ENCODE results near the gene ADGRD1. TPM values are rescaled to one million over a fixed set of nuclear protein-coding genes. Genes with fewer than 3 reads are reported as not detected.

Gene ADGRD1
- total RNA-seq, 1 donor from 2014 or later: 1.7 TPM

GRCh38 chr12:130952171-130952954, 1.3 kb upstream of the ADGRD1 start:
- Mint-ChIP-seq H3K4me3 (ENCODE audit: unreplicated experiment) (no peak overlapping the region), H3K27ac (ENCODE audit: unreplicated experiment) (no peak overlapping the region)

GRCh38 chr12:130954544-130954831, 781 bp downstream of the ADGRD1 start:
- no peak for DNase-seq (ENCODE audit: low spot score)
- H3K27me3 Mint-ChIP-seq (ENCODE audit: unreplicated experiment): peaks cover 1% of the 10 kb centered on the region
- peaks cover 4% of the 10 kb centered on the region for H3K9me3 Mint-ChIP-seq (ENCODE audit: unreplicated experiment)
- H3K36me3 Mint-ChIP-seq (ENCODE audit: low read depth, unreplicated experiment): no peaks in the 10 kb centered on the region
- no peak for TF ChIP-seq CTCF (IDR thresholded peaks at IDR 0.05; ENCODE audit: unreplicated experiment)
- H3K27ac Mint-ChIP-seq (ENCODE audit: unreplicated experiment): no peak overlapping the region
- H3K4me1 Mint-ChIP-seq (ENCODE audit: unreplicated experiment): no peaks in the 10 kb centered on the region
- no peak overlapping the region for H3K4me3 Mint-ChIP-seq (ENCODE audit: unreplicated experiment)

More at GRCh38 chr12:130952171-130952954, 1.3 kb upstream of the ADGRD1 start:
- Mint-ChIP-seq H3K27me3 (ENCODE audit: unreplicated experiment) (peaks cover 1% of the 10 kb centered on the region), H3K4me1 (ENCODE audit: unreplicated experiment) (no peaks in the 10 kb centered on the region), H3K9me3 (ENCODE audit: unreplicated experiment) (peaks cover 4% of the 10 kb centered on the region), H3K36me3 (ENCODE audit: low read depth, unreplicated experiment) (no peaks in the 10 kb centered on the region)
- TF ChIP-seq CTCF (IDR thresholded peaks at IDR 0.05; ENCODE audit: unreplicated experiment): no peak
- DNase-seq (ENCODE audit: low spot score): no peak

- Mint-ChIP-seq H3K36me3 (ENCODE audit: low read depth, unreplicated experiment) (no peaks in the 10 kb centered on the region), H3K27me3 (ENCODE audit: unreplicated experiment) (no peaks in the 10 kb centered on the region), H3K4me3 (ENCODE audit: unreplicated experiment) (no peak overlapping the region), H3K4me1 (ENCODE audit: unreplicated experiment) (no peaks in the 10 kb centered on the region), H3K9me3 (ENCODE audit: unreplicated experiment) (no peaks in the 10 kb centered on the region), H3K27ac (ENCODE audit: unreplicated experiment) (no peak overlapping the region)
- DNase-seq (ENCODE audit: low spot score): no peak
- TF ChIP-seq CTCF (IDR thresholded peaks at IDR 0.05; ENCODE audit: unreplicated experiment): no peak
Observed at GRCh38 chr12:130955238-130955816, 1.6 kb downstream of the ADGRD1 start.

GRCh38 chr12:130956009-130956408, 2.3 kb downstream of the ADGRD1 start:
- TF ChIP-seq CTCF (IDR thresholded peaks at IDR 0.05; ENCODE audit: unreplicated experiment): no peak
- Mint-ChIP-seq H3K4me3 (ENCODE audit: unreplicated experiment) (no peak overlapping the region), H3K9me3 (ENCODE audit: unreplicated experiment) (no peaks in the 10 kb centered on the region), H3K27ac (ENCODE audit: unreplicated experiment) (no peak overlapping the region), H3K36me3 (ENCODE audit: low read depth, unreplicated experiment) (no peaks in the 10 kb centered on the region), H3K4me1 (ENCODE audit: unreplicated experiment) (no peaks in the 10 kb centered on the region), H3K27me3 (ENCODE audit: unreplicated experiment) (no peaks in the 10 kb centered on the region)
- no peak for DNase-seq (ENCODE audit: low spot score)

All from endothelial cell (in vitro differentiated cells).